HG03025 (cell line): ENCODE data around the gene ALLC.

Experiments
- ATAC-seq: cut with Tn5 transposase; IDR thresholded peaks from one replicate; pipeline ENCODE4 v1.9.1; 2021; ENCODE audit warnings: mild to moderate bottlenecking, moderate library complexity; ENCODE audit not compliant: unreplicated experiment, low FRiP score

Gene ALLC

GRCh38 chr2:3638456-3638810 is 19.6 kb upstream of the ALLC start:
- no peak for ATAC-seq

DNA sequence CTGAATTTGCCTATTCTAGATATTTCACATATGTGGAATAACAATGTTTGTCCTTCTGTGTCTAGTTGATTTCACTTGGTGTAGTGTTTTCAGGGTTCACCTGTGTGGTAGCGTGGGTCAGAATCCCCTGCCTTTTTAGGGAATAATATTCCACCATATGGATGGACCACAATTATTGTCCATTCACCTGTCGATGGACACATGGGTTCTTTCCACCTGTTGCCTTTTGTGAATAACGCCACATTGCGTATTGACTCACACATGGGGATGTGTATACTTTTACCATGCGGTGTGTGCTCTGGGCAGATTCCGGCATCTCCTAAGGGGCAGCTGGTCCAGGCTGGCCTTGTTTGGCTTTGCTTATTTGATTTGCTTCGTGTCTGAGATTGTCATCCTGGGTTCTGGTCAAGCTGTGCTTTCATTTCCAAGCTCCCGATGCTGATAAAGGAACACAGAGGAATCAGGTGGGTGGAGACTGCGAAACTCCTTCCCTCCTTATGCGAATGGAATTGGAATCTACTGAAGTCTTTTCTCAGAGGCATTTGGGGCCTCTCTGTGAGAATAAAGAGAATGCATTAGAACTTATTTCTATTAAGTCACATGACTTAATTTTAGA is 18.9 kb upstream of the ALLC start:
- ATAC-seq, result no peak

- ATAC-seq, result no peak
Observed at GRCh38 chr2:3639653-3640052, 18.3 kb upstream of the ALLC start.

DNA sequence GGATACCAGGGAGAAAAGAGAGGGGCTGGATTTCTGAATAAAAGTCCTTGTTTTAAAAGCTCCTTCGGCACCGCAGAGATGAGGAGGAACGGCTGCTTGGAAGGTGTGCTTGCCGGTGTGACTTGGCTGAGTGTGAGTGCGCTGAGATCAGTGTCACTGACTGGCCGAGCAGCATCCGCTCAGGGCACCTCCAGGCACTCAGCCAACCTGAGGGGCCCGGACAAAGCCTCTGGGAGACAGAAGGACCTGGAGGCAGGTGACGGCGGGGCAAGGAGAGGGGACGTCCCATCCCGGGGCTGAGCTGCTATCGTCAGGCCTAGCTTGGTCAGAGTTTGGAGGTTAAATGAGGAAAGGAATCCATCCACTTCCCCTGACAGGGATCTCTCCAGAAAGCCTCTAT is 16.8 kb upstream of the ALLC start:
- no peak for ATAC-seq

- ATAC-seq, result no peak
Observed at GRCh38 chr2:3641841-3642421, 16.1 kb upstream of the ALLC start.

DNA sequence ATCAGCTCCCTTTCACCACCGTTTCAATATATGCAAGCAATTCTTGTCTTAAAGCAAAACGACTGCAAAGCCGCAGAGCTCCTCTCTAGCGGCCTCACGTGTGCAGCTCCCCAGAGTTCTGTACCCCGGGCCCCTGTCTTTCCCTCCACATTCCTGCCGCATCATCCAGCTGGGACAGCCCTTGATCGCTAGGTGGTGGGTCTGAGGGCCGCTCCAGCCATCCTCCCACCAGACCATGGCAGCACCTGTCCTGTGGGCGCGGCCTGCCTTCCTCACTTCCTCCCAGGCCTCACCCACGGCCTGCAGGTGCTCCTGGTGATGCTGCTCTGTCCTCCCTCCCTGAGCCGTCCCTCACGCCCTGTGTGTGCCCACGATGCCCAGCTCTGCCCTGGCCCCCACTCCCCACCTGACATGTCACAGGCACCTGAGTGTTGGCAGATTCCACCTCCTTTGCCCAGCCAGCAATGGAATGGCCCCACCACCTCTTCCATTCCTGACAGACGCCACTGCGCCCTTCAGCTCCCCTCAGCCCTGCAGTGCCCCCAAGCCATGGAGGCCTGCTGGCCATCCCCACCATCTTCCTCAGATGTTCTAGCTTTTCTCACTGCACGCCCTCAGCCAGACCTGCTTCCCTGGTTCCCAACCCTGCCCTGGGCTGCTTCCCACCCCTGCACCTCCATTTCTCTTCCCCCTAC is 15.3 kb upstream of the ALLC start:
- ATAC-seq, result no peak

- no peak for ATAC-seq
Observed at GRCh38 chr2:3643371-3644245, 14.4 kb upstream of the ALLC start.

DNA sequence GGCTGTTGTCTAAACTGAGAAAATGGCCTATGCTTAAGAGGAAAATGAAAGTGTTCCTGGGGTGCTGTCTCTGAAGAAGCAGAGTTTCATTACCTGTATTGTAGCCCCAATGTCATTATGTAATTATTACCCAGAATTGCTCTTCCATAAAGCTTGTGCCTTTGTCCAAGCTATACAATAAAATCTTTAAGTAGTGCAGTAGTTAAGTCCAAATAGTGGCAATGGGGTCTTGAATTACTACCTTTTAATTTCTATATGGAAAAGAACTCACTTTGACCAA is 13.8 kb upstream of the ALLC start:
- ATAC-seq, result peak; percentile 60

DNA sequence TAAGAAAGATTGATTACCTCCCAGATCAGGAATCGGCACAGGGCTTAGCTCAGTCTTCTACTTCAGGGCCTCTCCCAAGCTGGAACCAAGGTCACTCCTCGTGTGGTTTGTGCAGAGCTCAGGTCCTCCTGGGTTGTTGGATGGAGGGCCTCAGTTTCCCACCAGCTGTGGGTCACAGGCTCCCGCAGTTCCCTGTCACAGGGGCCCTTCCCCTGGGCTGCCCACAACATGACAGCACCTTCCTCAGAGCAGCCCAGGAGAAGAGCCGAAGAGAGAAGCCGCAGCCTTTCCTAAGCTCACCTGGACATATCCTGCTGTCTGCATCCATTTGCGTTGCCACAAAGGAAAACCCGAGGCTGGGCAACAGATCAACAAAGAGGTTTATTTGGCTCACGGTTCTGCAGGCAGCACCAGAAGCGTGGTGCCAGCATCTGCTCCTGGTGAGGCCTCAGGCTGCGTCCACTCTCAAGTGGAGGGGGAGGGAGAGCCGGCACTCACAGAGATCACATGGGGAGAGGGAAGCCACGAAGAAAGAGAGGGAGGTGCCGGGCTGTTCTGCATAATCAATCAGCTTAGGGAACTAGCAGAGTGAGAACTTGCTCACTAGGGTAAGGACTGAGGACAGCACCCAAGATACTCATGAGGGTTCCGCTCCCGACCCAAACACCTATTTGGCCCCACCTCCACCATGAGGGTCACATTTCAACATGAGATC is 13.0 kb upstream of the ALLC start:
- no peak for ATAC-seq

GRCh38 chr2:3645745-3646389 is 12.1 kb upstream of the ALLC start:
- ATAC-seq, result no peak

DNA sequence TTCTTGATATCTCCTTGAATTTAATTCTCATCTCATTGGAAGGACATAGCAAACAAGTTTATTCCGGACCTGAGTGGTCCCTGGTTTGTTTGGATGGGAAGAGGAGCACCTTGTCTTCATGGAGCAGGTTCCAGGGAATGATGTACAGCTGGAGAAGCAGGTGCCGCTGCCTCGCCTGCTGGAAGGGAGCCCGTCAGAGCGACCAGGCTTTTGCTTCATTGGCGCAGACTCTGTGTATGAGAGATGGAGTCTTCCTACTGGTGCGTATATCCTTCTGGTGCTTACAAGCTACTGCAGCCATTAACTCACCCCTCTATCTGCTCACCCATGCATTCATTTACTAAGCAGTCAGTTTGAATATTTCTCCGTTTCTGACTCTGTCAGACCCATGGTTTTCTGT is 11.6 kb upstream of the ALLC start:
- no peak for ATAC-seq

DNA sequence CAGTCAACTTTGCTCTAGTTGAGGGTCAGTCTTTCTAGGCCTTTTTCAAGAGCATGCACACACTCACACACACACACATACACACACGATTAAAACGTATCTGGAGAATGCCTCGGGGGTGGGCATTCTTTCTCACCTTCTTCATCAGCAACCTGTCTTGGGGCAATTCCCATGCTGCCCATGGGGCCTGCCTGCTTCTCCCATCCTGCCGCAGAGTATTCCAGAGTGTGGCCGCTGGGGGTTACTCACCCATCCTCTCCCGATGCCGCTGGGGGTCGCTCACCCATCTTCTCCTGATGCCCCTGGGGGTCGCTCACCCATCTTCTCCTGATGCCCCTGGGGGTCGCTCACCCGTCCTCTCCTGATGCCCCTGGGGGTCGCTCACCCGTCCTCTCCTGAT is 10.8 kb upstream of the ALLC start:
- no peak for ATAC-seq

DNA sequence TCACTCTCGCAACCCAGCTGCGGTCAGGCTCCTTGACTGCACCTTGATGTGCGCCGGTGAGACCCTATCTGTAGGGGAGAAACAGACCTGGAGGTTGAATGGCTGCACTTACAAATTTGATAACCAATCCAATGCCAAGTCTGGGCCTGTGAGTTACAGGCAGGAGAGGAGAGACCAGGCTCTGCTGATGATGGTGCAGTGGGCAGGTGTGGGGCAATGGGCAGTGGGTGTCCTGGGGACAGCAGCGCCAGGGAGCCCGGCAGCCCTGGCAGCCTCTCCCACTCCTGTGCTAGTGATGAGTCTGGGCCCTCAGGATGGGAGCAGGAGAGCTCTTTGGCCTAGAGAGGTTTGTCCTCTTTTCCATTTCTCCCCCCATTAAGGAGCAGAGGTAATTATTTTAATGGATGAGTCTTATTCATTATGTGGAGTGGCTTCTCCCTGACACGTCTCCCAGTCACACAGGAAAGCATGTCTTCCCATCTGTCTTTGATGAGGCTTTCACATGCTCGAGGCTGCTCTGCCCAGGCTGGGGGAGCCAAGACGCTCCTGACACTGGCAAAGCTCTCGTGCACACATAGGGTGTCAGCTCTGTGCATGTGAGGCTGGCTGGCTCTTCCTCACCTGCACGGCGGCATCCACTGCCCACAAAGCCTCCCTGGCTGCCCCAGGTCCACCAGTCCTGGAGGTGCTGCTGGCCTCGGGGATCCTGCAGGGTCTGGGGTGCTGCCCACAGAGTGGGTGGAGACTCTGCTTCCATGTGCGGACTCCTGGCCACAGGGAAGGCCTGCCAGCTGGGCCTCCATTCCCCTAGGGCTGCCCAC is 10.0 kb upstream of the ALLC start:
- ATAC-seq, result no peak

DNA sequence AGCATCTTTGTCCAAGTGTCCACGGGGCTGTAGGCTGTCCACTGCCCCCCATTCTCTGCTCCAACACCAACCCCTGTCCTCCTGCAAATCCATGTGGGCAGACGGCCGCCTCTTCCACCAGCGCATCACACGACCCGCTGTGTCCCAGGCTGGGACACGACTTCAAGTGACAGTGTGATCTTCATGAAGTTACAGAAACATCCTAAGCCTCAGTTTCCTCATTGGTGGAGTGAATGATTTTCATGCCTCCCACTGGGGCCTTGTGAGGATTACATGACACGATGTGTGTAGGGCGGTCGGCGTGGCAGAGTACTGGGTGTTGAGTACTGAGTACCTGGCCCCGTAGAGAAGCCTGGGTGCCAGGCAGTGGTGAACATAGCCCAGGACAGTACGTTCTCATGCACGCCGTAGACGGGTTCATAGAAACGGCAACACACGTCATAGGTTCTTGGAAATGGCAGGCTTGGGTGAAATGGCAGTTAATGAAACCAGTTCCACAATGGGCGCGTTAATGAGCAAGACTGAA is 9.3 kb upstream of the ALLC start:
- ATAC-seq, result no peak

- no peak for ATAC-seq
Observed at GRCh38 chr2:3649581-3649980, 8.4 kb upstream of the ALLC start.

GRCh38 chr2:3650140-3650920 is 7.7 kb upstream of the ALLC start:
- no peak for ATAC-seq

DNA sequence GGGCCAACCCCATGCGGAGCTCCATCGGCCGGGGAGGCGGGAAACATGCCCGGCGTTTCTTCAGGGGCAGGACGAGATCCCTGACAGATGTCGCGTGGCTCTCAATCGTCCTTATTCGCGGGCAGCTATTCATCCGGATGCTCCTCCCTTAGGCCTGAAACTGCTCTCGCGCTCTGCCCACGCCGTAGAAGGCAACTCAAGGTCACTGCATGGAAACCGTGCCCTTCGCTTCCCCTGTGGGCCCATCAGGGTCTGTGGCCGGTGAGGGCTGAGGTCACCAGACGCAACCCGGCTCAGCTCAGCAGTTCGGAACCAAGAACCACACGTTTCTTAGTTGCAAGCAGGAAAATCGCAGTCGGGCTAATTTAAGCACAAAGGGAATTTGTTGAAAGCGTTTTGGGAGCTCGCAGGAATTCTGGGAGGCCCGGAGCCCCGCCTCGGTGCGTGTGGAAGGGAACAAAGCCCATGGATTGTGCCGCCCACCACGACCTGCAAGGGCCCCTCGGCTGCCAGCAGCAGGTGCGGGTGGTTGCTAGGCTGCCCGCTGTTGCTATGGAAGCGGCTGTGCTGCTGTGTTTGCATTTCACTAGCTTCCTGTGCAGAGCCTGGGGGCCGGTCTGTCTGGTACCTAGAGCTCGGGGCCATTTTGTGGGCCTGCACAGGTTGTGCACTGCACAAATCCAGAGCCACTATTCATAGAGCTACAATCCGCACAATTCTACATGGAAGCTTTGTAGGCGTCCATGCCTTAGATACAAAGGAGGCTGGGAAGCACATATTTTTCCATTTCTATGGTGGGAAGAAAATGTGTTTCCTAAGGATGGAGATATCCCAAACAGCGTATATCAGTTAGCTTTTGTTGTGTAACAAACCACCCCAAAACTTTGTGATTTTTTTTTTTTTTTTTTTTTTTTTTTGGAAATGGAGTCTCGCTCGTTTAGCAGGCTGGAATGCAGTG is 6.0 kb upstream of the ALLC start:
- ATAC-seq, result peak; percentile 90
